ENCODE measurements around the gene PLPP1.

DNA sequence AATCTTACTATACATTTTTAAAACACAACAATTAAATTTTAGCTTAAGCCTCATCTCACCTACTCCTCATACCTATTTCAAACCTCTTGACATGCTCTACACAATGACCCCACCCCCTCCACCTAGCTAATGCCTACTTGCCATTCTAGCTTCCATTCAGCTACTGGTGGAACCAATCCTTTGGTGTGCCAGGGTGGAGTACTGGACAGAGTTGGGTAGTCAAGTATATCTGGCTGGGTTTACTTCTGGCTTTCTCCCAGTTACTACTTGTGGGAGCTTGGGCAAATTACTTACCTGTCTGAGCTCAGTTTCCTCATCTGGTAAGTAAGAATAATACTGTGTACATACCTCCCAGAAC is 24.3 kb downstream of the PLPP1 start:
- TF ChIP-seq, protein P1, sequence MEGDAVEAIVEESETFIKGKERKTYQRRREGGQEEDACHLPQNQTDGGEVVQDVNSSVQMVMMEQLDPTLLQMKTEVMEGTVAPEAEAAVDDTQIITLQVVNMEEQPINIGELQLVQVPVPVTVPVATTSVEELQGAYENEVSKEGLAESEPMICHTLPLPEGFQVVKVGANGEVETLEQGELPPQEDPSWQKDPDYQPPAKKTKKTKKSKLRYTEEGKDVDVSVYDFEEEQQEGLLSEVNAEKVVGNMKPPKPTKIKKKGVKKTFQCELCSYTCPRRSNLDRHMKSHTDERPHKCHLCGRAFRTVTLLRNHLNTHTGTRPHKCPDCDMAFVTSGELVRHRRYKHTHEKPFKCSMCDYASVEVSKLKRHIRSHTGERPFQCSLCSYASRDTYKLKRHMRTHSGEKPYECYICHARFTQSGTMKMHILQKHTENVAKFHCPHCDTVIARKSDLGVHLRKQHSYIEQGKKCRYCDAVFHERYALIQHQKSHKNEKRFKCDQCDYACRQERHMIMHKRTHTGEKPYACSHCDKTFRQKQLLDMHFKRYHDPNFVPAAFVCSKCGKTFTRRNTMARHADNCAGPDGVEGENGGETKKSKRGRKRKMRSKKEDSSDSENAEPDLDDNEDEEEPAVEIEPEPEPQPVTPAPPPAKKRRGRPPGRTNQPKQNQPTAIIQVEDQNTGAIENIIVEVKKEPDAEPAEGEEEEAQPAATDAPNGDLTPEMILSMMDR (IDR thresholded peaks at IDR 0.05) = no peak
- no peak for TF ChIP-seq POLR2A (IDR thresholded peaks at IDR 0.05)
